Erythroblast (primary cell): ENCODE results near the gene CDH13.

Experiments
- GATA1 ChIP-seq: IDR thresholded peaks from 2 replicates; pipeline ENCODE4 v1.6.1; 2011; ENCODE audit warnings: low read depth, mild to moderate bottlenecking, control low read depth, low read length, moderate library complexity
- POLR2A ChIP-seq: IDR thresholded peaks from 2 replicates; pipeline ENCODE4 v1.6.1; 2011; ENCODE audit warnings: mild to moderate bottlenecking, low read length

- TF ChIP-seq POLR2A = no peak
- no peak for TF ChIP-seq GATA1
Measured at GRCh38 chr16:83070416-83071209, 443.8 kb downstream of the CDH13 start.
